Osteoblast (primary cell): Measurements from ENCODE around the gene GYG2. TPM values are rescaled to one million over a fixed set of nuclear protein-coding genes. Genes with fewer than 3 reads are reported as not detected.

ENCODE experiments used
- DNase-seq: peaks from one replicate; pipeline ENCODE4 v3.0.0; 2011; ENCODE audit warnings: low spot score, mixed read lengths; ENCODE audit not compliant: insufficient read length; ENCODE audit errors: missing footprints
- H2AFZ ChIP-seq: 2 replicates; pipeline ENCODE4 v1.6.0; 2011; ENCODE audit warnings: mild to moderate bottlenecking, low read length
- H3K27ac ChIP-seq: 2 replicates; pipeline ENCODE4 v1.5.1; 2011; ENCODE audit warnings: mild to moderate bottlenecking, low read depth, low read length, moderate library complexity
- H3K27me3 ChIP-seq: 2 replicates; pipeline ENCODE4 v1.6.0; 2012; ENCODE audit warnings: mild to moderate bottlenecking, control low read depth, inconsistent platforms, low read length, moderate library complexity; ENCODE audit not compliant: insufficient read depth
- H3K36me3 ChIP-seq: 2 replicates; pipeline ENCODE4 v1.5.1; 2011; ENCODE audit warnings: mild to moderate bottlenecking, low read length, control low read depth, moderate library complexity; ENCODE audit not compliant: insufficient read depth
- H3K4me1 ChIP-seq: 2 replicates; pipeline ENCODE4 v1.5.1; 2011; ENCODE audit warnings: mild to moderate bottlenecking, low read length, control low read depth, moderate library complexity; ENCODE audit not compliant: insufficient read depth
- H3K4me2 ChIP-seq: 2 replicates; pipeline ENCODE4 v1.6.0; 2011; ENCODE audit warnings: mild to moderate bottlenecking, low read length; ENCODE audit not compliant: insufficient read depth
- H3K4me3 ChIP-seq: fragments of 200-600 bp; sonication (generic); 3 replicates; pipeline ENCODE4 v1.5.1; 2012; ENCODE audit warnings: mild to moderate bottlenecking, low read length, inconsistent platforms; ENCODE audit not compliant: insufficient read depth
- H3K79me2 ChIP-seq: 2 replicates; pipeline ENCODE4 v1.6.0; 2012; ENCODE audit warnings: mild to moderate bottlenecking, low read length, control low read depth, inconsistent platforms; ENCODE audit not compliant: insufficient read depth
- H3K9me3 ChIP-seq: 2 replicates; pipeline ENCODE4 v1.5.1; 2011; ENCODE audit warnings: low read depth, low read length, control low read depth
- H4K20me1 ChIP-seq: 2 replicates; pipeline ENCODE4 v1.6.0; 2012; ENCODE audit warnings: mild to moderate bottlenecking, low read length, control low read depth; ENCODE audit not compliant: insufficient read depth
- CTCF ChIP-seq: IDR thresholded peaks from 2 replicates; pipeline ENCODE4 v1.5.1; 2011; ENCODE audit warnings: mild to moderate bottlenecking, low read depth, low read length, moderate library complexity; ENCODE audit errors: extremely low read depth
- total RNA-seq: library from RNA; depleted of rRNA; stranded (reverse); fragments of >200 nt; gene quantifications from 2 replicates; pipeline ENCODE4 v1.2.3, GENCODE V29; 2012

The GYG2 gene
- total RNA-seq, 1 donor = 6.2 TPM

GRCh38 chrX:2931612-2932011 is 102.9 kb downstream of the GYG2 start:
- Histone ChIP-seq H3K4me1 (no peaks in the 10 kb centered on the region), H3K27me3 (no peaks in the 10 kb centered on the region), H3K4me3 (no peak overlapping the region), H2AFZ (no peak overlapping the region), H4K20me1 (no peaks in the 10 kb centered on the region), H3K36me3 (no peaks in the 10 kb centered on the region), H3K79me2 (no peaks in the 10 kb centered on the region), H3K9me3 (no peaks in the 10 kb centered on the region), H3K4me2 (no peak overlapping the region), H3K27ac (no peak overlapping the region)
- no peak for DNase-seq
- TF ChIP-seq CTCF = no peak

Other genes starting within 250 kb of the GYG2 start
- 331 and 455 TPM in 2 replicates for gene CD99, start 137.6 kb upstream of the GYG2 start, total RNA-seq
- gene XG, start 76.9 kb upstream of the GYG2 start, total RNA-seq = 3.2 and 4.0 TPM in 2 replicates
- 20.6 and 23.3 TPM in 2 replicates for gene ARSD, start 100.4 kb downstream of the GYG2 start, total RNA-seq
- gene ARSH, start 177.6 kb downstream of the GYG2 start, total RNA-seq = under 0.01 TPM in 1 of 2 replicates, not detected in the other
- not detected in 2 replicates for gene ARSF, start 212.5 kb downstream of the GYG2 start, total RNA-seq